SK-N-SH (cell line): ENCODE measurements around the gene TAS2R5. TPM values are rescaled to one million over a fixed set of nuclear protein-coding genes. Genes with fewer than 3 reads are reported as not detected.
"Not testable (repeated sequence)": the region's sequence is repeated elsewhere in the genome, so short reads cannot be mapped to it uniquely, and the experiment has no call there.

Source experiments
- CTCF ChIA-PET: fragments of 300-600, 350-600 bp; formaldehyde crosslinking; extraction: SDS; loops from one replicate; lab custom pipeline; 2021; lab: Yijun Ruan, JAX
- POLR2A ChIA-PET: fragments of 350-600 bp; sonication (Branson Sonifier 250); formaldehyde crosslinking; extraction: SDS; loops from one replicate; lab custom pipeline; 2020; ENCODE audit warnings: antibody characterized with exemption, inconsistent platforms; lab: Yijun Ruan, JAX
- DNase-seq: peaks from one replicate; pipeline ENCODE4 v3.0.0; 2012
- H2AFZ ChIP-seq: fragments of 200-600 bp; sonication (generic); 2 replicates; pipeline ENCODE4 v1.8.1; 2016; ENCODE audit warnings: antibody characterized with exemption, mild to moderate bottlenecking, low read depth
- H3F3A ChIP-seq: fragments of 200-600 bp; sonication (generic); replicated peaks from 2 replicates; pipeline ENCODE3; 2016; ENCODE audit warnings: antibody characterized with exemption, mild to moderate bottlenecking; ENCODE audit not compliant: insufficient read depth
- H3K27ac ChIP-seq, 2 experiments: fragments of 200-500 bp in 1 of 2; fragments of 200-600 bp in 1 of 2; sonication (Bioruptor generic) in 1 of 2; sonication (generic), shearing (Covaris generic) in 1 of 2; 2 replicates each; pipeline versions ENCODE4 v1.5.1 to v1.6.1; 2014 to 2016; ENCODE audit warnings: low read depth in 2 of 2, inconsistent platforms in 1 of 2, low read length in 1 of 2, mild to moderate bottlenecking in 1 of 2, mixed read lengths in 1 of 2
- H3K27me3 ChIP-seq: fragments of 200-600 bp; sonication (generic), shearing (Covaris generic); 2 replicates; pipeline ENCODE4 v1.6.1; 2016; ENCODE audit warnings: mixed run types; ENCODE audit not compliant: insufficient read depth
- H3K36me3 ChIP-seq, 2 experiments: fragments of 200-500 bp in 1 of 2; fragments of 200-600 bp in 1 of 2; sonication (Bioruptor generic) in 1 of 2; sonication (generic) in 1 of 2; replicated peaks in 1 of 2; 2 replicates each; pipeline versions ENCODE3 to v1.5.1; 2014 to 2016; ENCODE audit warnings: low read length in 1 of 2, mild to moderate bottlenecking in 1 of 2; ENCODE audit not compliant: insufficient read depth in 2 of 2, control insufficient read depth in 1 of 2
- H3K4me1 ChIP-seq, 2 experiments: fragments of 200-500 bp in 1 of 2; fragments of 200-600 bp in 1 of 2; sonication (Bioruptor generic) in 1 of 2; sonication (generic), shearing (Covaris generic) in 1 of 2; 2 replicates each; pipeline versions ENCODE4 v1.5.1 to v1.6.1; 2014 to 2016; ENCODE audit warnings: low read depth in 1 of 2, low read length in 1 of 2, mixed run types in 1 of 2; ENCODE audit not compliant: insufficient read depth in 2 of 2, control insufficient read depth in 1 of 2
- H3K4me2 ChIP-seq: fragments of 200-600 bp; sonication (generic), shearing (Covaris generic); 2 replicates; pipeline ENCODE4 v1.6.1; 2017; ENCODE audit warnings: mixed run types
- H3K4me3 ChIP-seq, 2 experiments: fragments of 200-500 bp in 1 of 2; fragments of 200-600 bp in 1 of 2; sonication (Bioruptor generic) in 1 of 2; sonication (generic), shearing (Covaris generic) in 1 of 2; 2 replicates each; pipeline versions ENCODE4 v1.5.1 to v1.8.1; 2014 to 2016; ENCODE audit warnings: low read depth in 2 of 2, inconsistent platforms in 1 of 2, low read length in 1 of 2, mild to moderate bottlenecking in 1 of 2, mixed read lengths in 1 of 2, moderate library complexity in 1 of 2
- H3K79me2 ChIP-seq: fragments of 200-600 bp; sonication (generic); 2 replicates; pipeline ENCODE4 v1.8.1; 2017; ENCODE audit warnings: mild to moderate bottlenecking; ENCODE audit not compliant: insufficient read depth
- H3K9ac ChIP-seq: fragments of 200-600 bp; sonication (generic); 2 replicates; pipeline ENCODE4 v1.6.1; 2017; ENCODE audit warnings: mixed run types
- H3K9me2 ChIP-seq: fragments of 200-600 bp; sonication (generic); 2 replicates; pipeline ENCODE4 v1.6.1; 2017; ENCODE audit warnings: mixed run types
- H3K9me3 ChIP-seq: fragments of 200-600 bp; sonication (generic); 2 replicates; pipeline ENCODE4 v1.6.1; 2017; ENCODE audit warnings: mixed run types, mild to moderate bottlenecking, moderate library complexity
- H4K20me1 ChIP-seq: fragments of 200-600 bp; sonication (generic); 2 replicates; pipeline ENCODE4 v1.6.1; 2017; ENCODE audit warnings: mild to moderate bottlenecking, mixed run types; ENCODE audit not compliant: insufficient read depth
- CTCF ChIP-seq: fragments of 200-600 bp; sonication (generic); IDR thresholded peaks from 2 replicates; pipeline ENCODE4 v1.6.1; 2017; ENCODE audit warnings: antibody characterized with exemption, mild to moderate bottlenecking, moderate library complexity
- EZH2phosphoT487 ChIP-seq: fragments of 200-600 bp; sonication (generic); IDR thresholded peaks from 2 replicates; pipeline ENCODE4 v1.6.1; 2017; ENCODE audit warnings: low read depth, mixed run types, mild to moderate bottlenecking, antibody characterized with exemption, moderate library complexity, borderline replicate concordance
- JUND ChIP-seq: IDR thresholded peaks from 2 replicates; pipeline ENCODE4 v1.4.0; 2012
- RAD21 ChIP-seq: IDR thresholded peaks from 2 replicates; pipeline ENCODE4 v1.6.1; 2012; ENCODE audit warnings: mild to moderate bottlenecking, low read length
- SMC3 ChIP-seq: IDR thresholded peaks from 2 replicates; pipeline ENCODE4 v1.6.1; 2012; ENCODE audit warnings: low read depth, low read length, improper control_type of control experiment
- TAF1 ChIP-seq: IDR thresholded peaks from 2 replicates; pipeline ENCODE4 v1.6.1; 2012; ENCODE audit warnings: low read depth, mild to moderate bottlenecking, low read length, moderate library complexity, borderline replicate concordance
- TCF12 ChIP-seq: IDR thresholded peaks from 2 replicates; pipeline ENCODE4 v1.4.0; 2012
- WGBS: methylation state at CpG from one replicate; pipeline ENCODE4 v1.1.6; 2017; ENCODE audit warnings: low lambda C conversion rate; 5-methylcytosine and 5-hydroxymethylcytosine counted together
- polyA plus RNA-seq, 3 experiments: library from polyadenylated mRNA; depleted of rRNA; stranded (reverse); fragments of >200 nt; gene quantifications; 2 replicates each; pipeline ENCODE4 v1.2.3, GENCODE V29; 2012

The TAS2R5 gene
- polyA plus RNA-seq, 1 of the 3 experiments (the other 2 are of a cell fraction), result 0.43 TPM

- no peak overlapping the region for H3K4me3 ChIP-seq
- DNase-seq, result peak; percentile 43
- H3F3A ChIP-seq, result peaks cover 3% of the 10 kb centered on the region
- H3K4me2 ChIP-seq, result no peak overlapping the region
- no peaks in the 10 kb centered on the region for H3K79me2 ChIP-seq
- H3K27ac ChIP-seq, result no peak overlapping the region
- POLR2A ChIA-PET, result no interaction called here
- H3K9ac ChIP-seq, result no peak overlapping the region
- 81% methylated on average over 6 of the region's 6 CpGs for WGBS
- TF ChIP-seq RAD21 (peak; percentile 42), TAF1 (no peak), CTCF (peak; percentile 56)
- TF ChIP-seq, all 33 proteins: peak for 2
- Histone ChIP-seq H3K4me1 (no peaks in the 10 kb centered on the region), H2AFZ (no peak overlapping the region), H3K36me3 (peaks cover 84 to 86% of the 10 kb centered on the region in 2 experiments), H3K9me3 (peaks cover 26% of the 10 kb centered on the region), H4K20me1 (no peaks in the 10 kb centered on the region), H3K9me2 (no peaks in the 10 kb centered on the region), H3K27me3 (no peaks in the 10 kb centered on the region)
- CTCF ChIA-PET, result interaction anchor here (1.0 to 1.9 kb wide), 6 partner anchors 10 to 31 kb away, joined by 3 to 11 read pairs (median 4); partner anchors contain the start of gene SSBP1
Measured at GRCh38 chr7:141754939-141755338, 35.1 kb upstream of the TAS2R5 start.

GRCh38 chr7:141763797-141764196, 26.2 kb upstream of the TAS2R5 start, which contains the start of gene TAS2R3:
TAS2R3 (plus strand) TSS chr7:141764097; CDS start chr7:141764159, 62 bp downstream.
- H4K20me1 ChIP-seq, result no peaks in the 10 kb centered on the region
- no peaks in the 10 kb centered on the region for H3K9me2 ChIP-seq
- no peak within 1 kb of the TSS for H3K4me3 ChIP-seq
- H3K9ac ChIP-seq, result no peak within 1 kb of the TSS
- H3K27me3 ChIP-seq, result no peaks in the 10 kb centered on the region
- H3K4me2 ChIP-seq, result no peak within 1 kb of the TSS
- no peaks in the 10 kb centered on the region for H3K79me2 ChIP-seq
- WGBS, result 96% methylated on average over 3 of the region's 3 CpGs
- no peak for DNase-seq
- no peak within 1 kb of the TSS for H3K27ac ChIP-seq
- H2AFZ ChIP-seq, result no peak within 1 kb of the TSS
- CTCF ChIA-PET, result interaction anchor here (1.2 to 6.0 kb wide), 5 partner anchors 21 to 212 kb away, joined by 3 to 35 read pairs (median 4); partner anchors contain the start of gene SSBP1
- TF ChIP-seq TCF12 (no peak), SMC3 (no peak), JUND (no peak), EZH2phosphoT487 (no peak)
- POLR2A ChIA-PET, result interaction anchor here (0.8 kb wide), 1 partner anchor 26 kb away, joined by 3 read pairs; the partner anchor contains the start of gene SSBP1
- no peaks in the 10 kb centered on the region for H3K4me1 ChIP-seq
- peaks cover 24 to 36% of the 10 kb centered on the region in 2 experiments for H3K36me3 ChIP-seq
- no peaks in the 10 kb centered on the region for H3K9me3 ChIP-seq
- H3F3A ChIP-seq, result no peaks in the 10 kb centered on the region

- H4K20me1 ChIP-seq, H3F3A ChIP-seq, H3K4me3 ChIP-seq, H3K27ac ChIP-seq, DNase-seq, H3K9me2 ChIP-seq, H3K27me3 ChIP-seq, POLR2A ChIA-PET, H3K4me2 ChIP-seq, H2AFZ ChIP-seq, H3K36me3 ChIP-seq, H3K79me2 ChIP-seq, H3K9me3 ChIP-seq, H3K4me1 ChIP-seq, H3K9ac ChIP-seq: not testable (repeated sequence)
- CTCF ChIA-PET, result interaction anchor here (0.6 to 2.9 kb wide), 5 partner anchors 8 to 95 kb away, joined by 3 to 17 read pairs (median 3); no protein-coding TSS in a partner anchor
- WGBS, result 91% methylated on average over 3 of the region's 3 CpGs
Measured at GRCh38 chr7:141770083-141770583, 19.9 kb upstream of the TAS2R5 start.
